Occipital lobe (tissue), 2 donors: ENCODE data around the gene ARHGEF12. TPM values are rescaled to one million over a fixed set of nuclear protein-coding genes. Genes with fewer than 3 reads are reported as not detected.

ENCODE experiments used
- DNase-seq: peaks from one replicate; lab custom pipeline; 2025; lab: John Stamatoyannopoulos, UW
- total RNA-seq: library from RNA; depleted of rRNA; stranded (reverse); fragments of >200 nt; gene quantifications from one replicate; pipeline ENCODE4 v1.2.3, GENCODE V29; 2014

Gene ARHGEF12
- total RNA-seq, 1 donor from 2014 or later = 235 TPM

DNA sequence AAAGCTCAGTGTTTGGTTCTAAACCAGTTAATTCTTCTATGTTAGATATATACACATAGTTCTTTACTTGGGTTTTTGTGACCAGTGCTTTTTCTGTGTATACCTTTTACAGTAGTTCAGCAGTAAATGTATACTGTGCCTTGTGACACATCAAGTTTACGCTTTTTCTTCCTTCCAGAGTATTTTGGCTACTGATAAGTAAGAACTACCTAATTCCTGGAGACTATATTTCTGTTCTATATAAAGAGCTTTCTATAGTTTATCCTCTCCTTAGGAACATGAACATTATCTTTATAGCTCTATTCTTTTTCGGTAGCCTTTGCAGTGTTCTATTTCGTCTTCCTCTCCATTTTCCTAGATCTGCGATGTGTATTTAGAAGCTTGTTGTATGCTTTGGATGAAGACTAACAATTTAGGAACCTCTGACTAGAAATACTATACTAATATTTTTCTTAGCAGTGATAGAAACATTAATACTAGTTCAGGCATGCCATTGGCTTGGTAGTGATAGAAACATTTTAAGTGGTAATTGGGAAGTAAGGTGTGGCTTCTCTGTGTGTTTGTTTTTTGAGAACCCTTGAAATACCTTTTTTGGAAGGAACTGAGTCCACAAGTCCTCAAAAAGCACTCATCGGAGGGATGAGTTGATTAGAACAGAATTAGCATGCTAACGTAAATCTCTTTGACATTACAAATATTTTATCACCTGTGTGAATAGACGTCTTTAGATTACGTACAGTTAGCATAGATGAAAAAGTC, 74.6 kb downstream of the ARHGEF12 start:
- no peak for DNase-seq

DNA sequence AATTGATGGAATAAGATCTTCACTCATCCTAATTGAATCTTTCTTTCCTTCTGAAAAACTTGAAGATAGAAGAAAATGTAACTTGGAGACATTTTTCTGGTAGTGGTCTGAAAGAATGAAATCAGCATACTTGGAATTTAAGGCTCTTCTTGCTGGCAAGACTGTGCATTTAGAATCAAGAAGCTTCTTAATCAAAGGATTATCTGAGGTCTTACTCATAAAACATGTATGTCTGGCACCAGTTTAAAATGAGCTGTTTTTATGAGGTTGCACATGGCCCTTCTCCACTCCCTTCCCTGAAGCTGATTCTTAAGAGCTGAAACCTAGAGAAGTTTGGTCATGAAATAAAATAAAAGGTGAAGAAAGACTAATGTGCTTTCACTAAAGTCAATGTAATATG, 77.3 kb downstream of the ARHGEF12 start:
- no peak for DNase-seq

DNA sequence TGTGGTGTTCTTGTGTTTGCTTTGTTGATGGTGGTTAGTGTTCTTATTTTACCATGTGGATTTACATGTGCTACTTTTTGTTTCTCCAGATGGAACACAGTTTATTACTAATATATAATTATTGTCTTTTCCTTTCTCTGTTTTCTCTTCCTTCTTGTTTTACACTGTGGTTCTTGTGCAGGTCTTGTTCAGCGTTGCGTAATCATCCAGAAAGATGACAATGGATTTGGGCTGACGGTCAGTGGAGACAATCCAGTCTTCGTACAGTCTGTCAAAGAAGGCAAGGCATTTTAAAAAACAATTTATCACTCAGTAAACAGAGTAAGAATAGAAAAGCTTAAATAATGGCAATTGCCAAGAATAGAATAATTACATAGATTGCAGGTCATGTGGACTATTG, 84.4 kb downstream of the ARHGEF12 start:
- DNase-seq = no peak

DNA sequence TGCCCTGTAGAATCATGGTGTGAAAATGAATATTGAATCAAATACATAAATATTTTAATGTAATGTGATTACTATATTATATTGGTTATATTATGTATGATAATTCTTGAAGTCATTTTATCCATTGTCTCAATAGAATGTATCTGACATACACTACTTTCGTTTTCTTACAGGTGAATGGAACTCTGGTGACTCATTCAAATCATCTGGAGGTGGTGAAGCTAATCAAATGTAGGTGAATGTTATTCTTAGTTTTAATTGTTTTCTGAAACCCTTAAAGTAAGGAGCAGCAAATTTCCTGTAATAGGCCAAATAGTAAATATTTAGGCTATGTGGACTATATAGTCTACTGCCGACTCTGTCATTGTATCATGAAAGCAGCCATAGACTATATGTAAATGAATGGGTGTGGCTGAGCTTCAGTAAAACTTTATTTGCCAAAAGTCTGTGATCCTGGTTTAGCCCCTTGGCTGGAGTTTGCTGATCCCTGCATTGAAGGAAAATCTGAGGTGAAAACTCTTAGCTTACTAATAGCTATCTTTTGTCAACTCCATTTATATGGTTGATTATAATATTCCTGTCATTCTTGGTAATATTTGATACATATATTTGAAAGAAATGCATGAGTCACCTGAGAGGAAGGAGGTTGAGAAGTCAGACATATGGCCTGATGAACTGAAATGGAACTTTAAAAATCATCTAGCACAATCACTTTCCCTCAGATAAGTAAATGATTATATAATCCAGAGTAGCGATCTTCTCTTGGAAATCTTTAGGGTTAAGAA, 88.2 kb downstream of the ARHGEF12 start:
- DNase-seq = no peak

DNA sequence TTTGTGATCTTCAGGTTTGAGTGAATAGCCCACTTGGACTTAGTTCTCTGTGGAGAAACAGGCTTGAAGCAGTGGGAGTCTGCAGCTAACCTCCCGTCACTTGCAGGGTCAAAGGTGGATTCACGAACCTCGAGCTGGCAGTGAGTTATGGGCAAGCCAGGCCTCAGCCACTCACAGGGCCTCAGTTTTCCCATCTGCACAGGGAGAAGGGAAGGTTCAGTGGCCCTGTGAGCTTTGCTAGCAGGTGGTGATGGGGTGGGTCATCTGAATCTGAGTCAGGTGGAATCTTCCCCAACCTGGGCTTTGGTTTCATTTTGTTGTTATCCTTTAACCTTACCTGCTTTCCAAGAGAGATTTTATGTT, 88.7 kb downstream of the ARHGEF12 start:
- no peak for DNase-seq

DNA sequence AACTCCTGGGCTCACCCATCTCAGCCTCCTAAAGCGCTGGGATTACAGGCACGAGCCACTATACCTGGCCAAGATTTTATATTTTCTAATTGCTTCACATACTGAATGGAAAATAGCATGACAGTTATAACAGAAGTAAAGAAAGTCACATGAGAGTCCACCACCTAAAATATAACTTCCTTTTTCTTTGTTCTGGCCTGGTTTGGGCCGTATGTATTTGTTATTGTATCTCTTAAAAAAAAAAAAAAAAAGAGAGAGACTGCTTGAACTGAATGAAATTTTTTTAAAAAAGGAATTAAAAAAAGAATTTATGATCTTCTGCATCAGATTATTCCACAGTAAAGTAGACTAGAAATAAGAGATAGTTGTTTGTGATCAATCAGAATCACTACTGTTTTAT, 89.3 kb downstream of the ARHGEF12 start:
- DNase-seq = no peak

DNA sequence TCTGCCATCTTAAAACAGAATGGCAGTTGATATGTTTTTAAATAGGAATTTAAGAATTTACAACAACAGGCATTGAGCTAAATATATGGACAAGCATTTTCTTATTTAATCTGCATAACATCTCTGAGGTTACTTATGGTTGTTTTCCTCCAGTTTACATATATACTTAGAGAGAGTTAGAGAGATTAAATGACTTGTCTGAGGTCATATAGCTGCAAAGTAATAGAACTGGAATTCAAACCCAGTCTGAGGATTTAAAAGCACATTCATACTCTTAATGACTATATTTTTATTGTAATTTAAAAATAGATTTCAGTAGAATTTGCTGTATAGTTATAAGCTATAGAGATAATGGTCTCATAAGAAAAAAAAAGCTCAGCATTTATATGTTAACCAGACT, 93.9 kb downstream of the ARHGEF12 start:
- DNase-seq = no peak

DNA sequence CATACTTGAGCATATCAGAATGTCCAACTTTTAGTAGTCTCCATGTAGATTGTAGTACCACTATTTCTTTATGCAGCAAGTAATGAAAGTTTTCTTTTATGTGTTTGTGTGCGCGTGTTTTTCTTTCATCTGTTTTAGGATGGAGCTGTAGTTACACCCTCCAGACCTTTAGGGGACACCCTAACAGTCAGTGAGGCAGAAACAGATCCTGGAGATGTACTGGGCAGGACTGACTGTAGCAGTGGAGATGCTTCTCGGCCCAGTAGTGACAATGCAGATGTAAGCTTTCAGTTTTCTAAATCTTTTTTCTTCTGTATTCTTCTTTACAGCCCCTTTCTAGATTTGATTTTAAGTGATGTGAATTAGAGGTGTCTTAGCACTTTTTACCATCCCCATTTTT, 95.4 kb downstream of the ARHGEF12 start:
- DNase-seq = no peak

DNA sequence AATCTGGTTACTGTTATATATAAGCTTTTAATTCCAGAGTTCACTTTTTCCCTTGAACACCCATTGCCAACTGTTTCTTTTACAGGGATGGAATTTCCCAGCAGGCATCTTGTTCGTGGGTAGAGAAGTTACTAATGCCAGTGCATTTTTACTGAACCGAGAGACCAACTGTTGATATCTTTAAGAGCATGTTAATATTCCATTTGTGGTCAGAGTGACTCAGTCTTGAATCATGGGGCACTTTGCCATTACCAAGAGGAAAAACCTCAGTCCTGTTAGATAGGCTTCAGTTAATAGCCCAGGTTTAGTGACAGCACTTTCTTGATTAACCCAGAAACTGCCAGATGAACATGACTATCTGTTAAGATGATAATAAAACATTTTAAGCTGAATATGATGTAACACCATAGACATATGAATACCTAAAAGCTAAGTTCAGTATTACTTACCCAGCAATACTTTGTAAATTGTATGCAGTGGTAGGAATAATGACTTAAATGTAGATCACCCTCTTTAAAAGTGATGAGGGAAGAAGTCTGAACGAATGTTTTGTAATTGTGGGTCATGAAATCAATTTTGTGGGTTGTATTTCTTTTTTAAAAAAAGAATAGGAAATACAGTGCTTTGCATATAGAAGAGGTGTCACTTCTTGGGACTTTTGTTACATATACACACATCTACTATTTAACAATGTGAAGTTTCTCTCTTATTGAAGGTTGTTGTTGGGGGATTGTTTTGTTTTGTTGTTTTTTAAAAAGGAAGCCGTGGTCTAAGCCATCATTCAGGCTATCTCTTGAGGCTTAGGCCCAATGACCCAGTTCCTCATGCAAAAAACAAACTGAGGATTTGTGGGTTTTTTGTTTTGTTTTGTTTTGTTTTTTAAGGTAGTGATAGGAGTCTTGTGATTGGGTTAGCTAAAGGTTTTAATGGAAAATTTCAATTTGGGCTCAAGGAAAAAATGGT, 96.1 kb downstream of the ARHGEF12 start:
- DNase-seq = no peak

DNA sequence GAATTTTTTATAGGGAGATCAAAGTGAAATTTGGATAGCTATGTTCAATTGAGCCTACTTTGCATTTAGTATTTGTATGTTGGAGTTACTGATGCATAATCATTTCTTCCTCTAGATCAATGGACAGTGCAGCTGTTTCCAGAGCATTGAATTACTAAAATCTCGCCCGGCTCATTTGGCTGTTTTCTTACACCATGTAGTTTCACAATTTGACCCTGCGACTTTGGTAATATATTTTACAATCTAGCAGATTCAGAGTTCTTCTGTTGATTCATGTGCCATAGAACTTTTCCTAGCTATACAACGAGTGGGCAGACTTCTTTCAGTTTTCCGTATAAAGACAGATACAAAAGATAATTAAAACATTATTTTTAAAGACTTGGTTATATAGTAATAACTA, 105.4 kb downstream of the ARHGEF12 start:
- DNase-seq = no peak

DNA sequence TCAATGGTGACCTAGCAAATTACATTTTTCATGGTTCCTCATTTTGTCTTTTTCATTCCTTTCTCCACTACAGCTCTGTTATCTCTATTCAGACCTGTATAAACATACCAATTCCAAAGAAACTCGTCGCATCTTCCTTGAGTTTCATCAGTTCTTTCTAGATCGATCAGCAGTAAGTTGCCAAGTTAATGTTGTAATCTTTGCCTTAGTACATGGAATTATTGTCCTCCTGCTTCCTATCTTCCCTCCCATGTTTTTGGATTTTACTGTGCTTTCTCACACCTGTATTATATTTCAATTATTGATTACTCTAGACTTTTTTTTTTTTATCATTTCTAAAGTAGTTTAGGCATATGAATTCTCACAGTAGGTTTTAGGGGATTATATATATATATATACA, 105.8 kb downstream of the ARHGEF12 start:
- DNase-seq = no peak

DNA sequence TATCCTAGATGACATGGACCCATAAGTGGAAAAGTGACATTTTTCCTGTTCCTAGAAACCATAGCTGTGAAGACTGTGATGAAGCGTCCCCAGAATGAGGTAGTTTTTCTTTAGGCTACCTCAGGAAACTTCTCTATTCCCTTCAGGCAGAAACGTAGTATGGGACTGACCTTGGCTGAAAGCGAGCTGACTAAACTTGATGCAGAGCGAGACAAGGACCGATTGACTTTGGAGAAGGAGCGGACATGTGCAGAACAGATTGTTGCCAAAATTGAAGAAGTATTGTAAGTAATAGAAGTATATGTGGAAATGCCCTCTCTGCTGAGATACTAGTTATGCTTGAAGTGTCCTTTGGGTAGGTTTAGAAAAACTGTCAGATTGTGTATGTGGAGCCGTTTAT, 110.6 kb downstream of the ARHGEF12 start:
- no peak for DNase-seq

DNA sequence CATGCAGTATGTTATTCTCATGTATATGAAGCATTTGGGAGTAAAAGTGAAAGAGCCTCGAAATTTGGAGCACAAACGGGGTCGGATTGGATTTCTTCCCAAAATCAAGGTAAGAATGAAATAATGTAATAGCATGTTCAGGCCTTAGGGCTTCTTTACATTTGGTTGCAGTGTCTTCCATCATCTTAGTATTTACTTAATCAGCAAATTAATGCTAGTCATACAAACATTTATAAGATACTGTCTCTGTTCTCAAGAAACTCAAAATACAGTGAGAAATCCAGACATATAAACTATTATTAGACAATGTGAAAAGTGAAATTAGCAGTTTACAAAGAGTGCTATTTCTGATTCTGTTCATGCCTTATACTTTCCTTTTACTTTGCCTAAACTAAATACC, 112.0 kb downstream of the ARHGEF12 start:
- DNase-seq = no peak

DNA sequence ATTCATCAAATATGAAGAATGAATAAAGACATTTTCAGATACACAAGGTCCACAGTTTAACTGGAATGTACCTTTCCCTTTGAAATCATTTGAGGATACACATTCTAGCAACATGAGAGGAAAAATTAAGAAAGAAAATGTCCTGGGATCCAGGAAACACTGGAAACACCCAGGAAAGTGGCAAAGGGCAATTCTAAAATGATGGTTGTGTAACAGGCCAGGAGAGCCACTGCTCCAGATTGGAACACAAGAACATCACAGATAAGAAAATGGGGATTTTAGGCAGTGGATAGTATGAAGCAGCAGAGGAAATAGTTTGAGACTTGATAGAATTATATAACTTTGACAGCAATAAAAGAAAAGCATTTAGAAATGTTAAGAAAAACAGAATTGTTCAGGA, 119.3 kb downstream of the ARHGEF12 start:
- no peak for DNase-seq

DNA sequence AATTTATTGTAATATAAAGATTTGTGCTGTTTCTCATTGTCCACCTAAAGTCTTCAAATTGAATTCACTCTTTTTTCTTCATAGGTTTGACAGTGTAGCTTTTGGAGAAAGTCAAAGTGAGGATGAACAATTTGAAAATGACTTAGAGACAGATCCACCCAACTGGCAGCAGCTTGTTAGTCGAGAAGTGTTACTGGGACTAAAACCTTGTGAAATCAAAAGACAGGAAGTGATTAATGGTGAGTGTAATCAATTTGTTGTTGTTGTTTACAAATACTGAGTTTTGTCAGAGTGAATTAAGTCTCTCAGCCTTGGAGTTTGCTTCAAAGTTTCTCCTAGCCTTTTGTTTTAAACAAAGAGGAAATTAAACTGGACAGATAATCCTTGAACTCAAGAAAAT, 121.8 kb downstream of the ARHGEF12 start:
- DNase-seq = no peak

DNA sequence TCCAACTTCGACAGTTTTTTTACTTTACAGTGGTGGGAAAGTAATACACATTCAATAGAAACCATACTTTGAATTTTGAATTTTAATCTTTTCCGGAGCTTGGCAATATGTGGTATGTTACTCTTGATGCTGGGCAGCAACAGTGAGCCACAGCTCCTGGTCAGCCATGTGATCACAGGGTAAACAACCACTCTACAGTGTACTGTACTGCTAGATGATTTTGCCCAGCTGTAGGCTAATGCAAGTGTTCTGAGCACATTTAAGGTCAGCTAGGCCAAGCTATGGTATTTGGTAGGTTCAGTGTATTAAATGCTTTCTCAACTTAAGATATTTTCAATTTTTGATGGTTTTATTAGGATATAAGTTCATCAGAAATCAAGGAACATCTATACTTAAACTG, 126.6 kb downstream of the ARHGEF12 start:
- no peak for DNase-seq

DNA sequence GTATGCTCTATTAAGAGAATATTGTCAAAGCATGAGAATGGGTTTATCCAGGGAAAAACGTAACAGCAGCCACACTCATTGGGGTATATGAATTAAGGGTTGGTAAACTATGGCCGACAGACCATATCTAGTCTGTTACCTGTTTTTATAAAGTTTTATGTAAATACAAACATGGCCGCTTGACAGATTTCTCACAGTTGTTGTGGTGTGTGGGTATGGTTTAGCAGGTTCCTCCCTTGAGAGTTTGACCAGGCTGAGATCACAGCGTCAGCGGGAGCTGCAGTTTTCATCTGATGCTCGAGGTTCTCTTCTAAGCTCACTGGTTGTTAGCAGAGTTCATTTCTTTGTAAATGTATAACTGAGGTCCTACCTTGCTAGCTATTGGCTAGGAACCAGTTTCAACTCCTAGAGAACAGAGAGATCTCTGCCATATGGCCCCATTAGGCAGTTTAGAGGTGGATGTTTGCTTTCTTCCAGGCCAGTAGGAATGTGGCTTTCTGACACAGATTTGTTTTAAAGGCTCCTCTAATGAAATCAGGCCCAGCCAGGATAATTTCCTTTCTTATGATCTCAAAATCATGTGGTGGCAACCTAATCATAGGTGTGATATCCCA, 129.8 kb downstream of the ARHGEF12 start:
- no peak for DNase-seq

DNA sequence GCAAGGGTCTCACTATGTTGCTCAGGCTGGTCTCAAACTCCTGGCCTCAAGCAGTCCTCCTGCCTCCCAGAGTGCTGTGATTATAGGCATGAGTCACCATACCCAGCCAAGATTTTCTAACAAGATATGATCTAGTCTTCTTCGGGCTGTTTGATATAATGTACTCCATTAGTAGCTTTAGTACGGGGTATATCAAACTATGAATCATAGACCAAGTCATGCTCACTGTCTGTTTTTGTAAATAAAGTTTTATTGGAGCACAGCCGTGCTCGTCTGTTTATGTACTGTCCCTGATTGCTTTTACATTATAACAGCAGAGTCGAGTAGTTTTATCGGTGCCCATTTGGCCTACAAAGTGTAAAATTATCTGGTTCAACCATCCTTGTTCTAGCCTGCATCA, 131.4 kb downstream of the ARHGEF12 start:
- no peak for DNase-seq

DNA sequence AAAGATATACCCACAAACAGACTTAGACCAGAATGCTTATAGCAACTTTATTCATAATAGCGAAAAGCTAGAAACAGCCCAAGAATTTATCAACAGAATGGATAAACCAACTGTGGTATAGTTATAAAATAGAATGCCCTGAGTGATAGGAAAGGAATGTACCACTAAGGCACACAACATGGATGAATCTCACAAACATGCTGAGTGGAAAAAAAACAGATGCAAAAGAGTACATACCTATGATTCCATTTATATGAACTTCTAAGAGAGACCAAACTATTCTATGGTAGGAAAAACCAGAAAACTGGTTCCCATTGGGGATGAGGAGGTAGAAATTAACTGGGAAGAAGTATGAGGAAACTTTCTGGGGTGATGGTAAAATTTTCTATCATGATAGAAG, 134.9 kb downstream of the ARHGEF12 start:
- DNase-seq = no peak

DNA sequence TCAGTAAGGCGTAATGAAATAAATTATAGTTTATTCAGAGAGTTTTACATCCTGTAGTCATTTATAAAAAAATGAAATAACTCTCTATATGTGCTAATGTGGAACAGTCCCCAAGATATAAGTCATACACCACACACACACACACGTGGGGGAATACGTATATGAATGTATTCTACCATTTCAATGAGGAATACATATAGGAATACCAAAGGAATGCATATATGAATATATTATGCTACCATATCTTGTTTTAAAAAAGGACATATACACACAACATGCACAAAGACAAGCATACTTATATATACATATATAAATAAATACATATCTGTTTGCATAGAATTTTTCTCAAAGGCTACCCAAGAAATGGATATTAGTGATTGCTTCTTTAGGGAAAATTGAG, 135.8 kb downstream of the ARHGEF12 start:
- no peak for DNase-seq

DNA sequence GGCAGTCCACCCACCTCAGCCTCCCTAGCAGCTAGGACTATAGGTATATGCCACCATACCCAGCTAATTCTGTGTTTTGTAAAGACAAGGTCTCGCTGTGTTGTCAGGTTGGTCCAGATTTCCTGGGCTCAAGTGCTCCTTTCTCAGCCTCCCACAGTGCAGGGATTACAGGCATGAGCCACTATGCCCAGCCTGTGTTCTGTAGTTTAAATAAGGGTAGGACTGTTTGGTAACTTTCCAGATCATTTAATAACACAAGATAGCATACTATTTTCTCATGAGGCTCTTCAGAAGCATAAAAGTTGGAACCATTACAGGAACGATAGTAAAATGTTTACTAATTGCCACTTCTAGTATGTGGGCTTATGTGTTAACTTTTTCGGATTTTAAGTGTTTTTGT, 137.3 kb downstream of the ARHGEF12 start:
- no peak for DNase-seq

DNA sequence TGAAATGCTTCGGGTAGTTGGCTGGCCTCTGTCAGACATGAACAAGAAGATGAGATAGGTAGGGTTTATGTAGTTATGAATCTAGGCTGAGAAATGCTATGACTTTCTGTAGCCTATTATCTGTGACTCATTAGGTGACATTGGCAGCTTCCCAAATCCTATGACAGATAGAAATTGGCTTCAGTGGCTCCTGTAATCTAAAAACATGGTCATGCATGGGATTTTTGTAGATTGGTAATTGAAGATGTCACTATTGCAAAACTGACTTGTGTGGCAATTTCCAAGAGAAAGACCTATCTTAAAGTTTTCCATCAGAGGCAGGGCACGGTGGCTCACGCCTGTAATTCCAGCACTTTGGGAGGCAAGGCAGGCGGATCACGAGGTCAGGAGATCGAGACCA, 145.9 kb downstream of the ARHGEF12 start:
- no peak for DNase-seq
